ENCODE data around the gene DACH1.

DACH1 gene

DNA sequence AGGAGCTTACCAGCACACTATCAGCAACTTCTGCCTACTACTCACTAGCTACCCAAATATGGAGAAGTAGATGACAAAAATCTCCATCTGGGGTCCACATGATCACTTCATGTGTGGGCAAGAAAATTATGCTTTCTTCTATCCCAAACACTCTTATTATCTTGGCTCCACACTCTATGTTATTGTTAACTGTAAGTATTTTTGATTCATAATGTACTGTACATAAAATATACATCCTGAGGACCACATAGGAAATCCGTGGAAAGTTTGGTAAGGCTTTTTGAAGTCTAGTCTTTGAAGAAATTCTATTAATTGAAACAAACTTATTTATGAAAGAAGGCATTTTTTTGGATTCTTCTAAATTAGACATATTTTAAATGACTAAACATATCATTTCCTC lies 378.8 kb downstream of the DACH1 start:
- DNase-seq (ENCODE audit: low spot score), result no peak

DNA sequence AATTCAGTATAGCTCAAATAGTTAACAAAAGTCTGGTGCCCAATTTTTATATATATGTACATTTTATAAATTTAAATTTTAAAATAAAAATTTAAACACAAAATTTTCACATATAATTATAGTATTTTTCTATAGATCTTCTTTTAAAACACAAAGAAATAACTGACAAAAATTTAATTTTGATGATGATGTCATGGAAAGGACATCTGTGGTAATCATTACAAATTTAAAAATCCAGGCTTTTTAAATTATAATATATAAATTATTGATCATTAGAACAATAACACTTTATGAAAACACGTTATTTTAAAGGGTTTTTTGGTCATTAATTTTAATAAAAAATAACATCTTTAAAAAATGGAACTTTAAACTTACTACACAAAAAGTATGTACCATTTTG lies 381.1 kb downstream of the DACH1 start:
- no peak for DNase-seq (ENCODE audit: low spot score)

DNA sequence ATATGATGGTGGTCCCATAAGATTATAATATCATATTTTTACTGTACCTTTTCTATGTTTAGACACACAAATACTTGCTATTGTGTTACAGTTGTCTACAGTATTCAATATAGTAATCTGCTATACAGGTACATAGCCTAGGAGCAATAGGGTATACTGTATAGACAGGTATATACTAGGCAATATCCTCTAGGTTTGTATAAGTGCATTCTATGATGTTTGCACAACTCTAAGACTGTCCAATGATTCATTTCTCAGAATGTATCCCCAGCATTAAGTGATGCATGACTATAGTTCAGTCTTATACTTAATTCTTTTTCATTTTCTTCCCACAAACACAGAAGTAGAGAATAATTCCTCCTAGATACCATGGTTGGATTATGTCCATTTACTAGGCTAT lies 383.3 kb downstream of the DACH1 start:
- DNase-seq (ENCODE audit: low spot score), result no peak

DNA sequence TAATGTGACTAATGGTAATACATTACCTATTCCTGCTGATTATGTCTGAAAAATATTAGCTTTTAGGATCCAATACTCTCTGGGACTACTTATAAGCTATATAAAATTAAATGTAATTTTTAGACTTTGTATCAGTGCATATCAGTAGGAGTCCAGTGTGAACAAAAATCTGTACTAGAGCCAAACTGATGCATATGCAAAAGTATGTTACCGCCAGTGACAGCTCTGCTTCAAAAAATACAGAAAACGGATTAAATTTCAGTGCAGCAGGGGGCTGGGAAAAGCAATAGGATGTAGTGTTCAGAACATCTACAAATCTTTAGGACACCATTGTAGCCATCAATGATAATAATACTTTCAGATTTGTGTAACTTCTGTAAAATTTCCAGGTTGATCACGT lies 385.5 kb downstream of the DACH1 start:
- no peak for DNase-seq (ENCODE audit: low spot score)

DNA sequence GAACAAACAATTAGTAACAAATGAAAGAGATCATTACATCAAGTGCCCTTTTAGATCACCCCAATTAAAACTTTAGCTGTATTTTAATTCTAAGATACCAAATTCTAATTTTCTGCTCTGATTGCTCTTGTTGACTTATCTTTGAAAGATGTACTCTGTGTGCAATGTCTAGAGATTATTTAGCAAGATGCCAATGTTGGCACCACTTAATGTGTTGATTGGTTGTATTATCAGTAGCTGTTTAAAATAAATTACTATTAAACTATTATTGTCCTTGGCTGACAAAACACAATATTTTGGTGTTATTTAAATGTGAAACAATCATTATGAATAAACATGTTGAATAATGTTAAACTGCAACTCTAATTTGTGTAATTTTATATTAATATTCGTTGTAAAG lies 386.0 kb downstream of the DACH1 start:
- DNase-seq (ENCODE audit: low spot score), result no peak

DNA sequence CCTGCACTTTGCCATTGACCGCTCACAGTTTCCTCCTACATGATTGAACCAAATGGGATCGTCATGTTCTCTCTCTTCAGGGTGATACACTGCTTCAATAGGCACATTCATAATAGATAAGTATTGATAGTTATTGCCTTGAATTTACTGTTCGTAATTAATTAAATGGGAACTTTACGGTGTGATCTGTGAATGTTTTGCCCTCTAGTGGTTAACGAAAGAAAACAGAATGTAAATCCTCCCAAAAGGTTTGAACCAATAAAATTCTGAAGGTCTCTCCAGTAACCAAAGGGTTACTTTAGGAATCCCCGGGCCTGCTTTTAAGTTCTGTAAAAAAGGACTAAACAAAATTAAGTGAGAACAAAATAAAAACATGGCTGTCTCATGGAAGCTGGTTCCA lies 389.3 kb downstream of the DACH1 start:
- peak; percentile 35 for DNase-seq (ENCODE audit: low spot score)

DNA sequence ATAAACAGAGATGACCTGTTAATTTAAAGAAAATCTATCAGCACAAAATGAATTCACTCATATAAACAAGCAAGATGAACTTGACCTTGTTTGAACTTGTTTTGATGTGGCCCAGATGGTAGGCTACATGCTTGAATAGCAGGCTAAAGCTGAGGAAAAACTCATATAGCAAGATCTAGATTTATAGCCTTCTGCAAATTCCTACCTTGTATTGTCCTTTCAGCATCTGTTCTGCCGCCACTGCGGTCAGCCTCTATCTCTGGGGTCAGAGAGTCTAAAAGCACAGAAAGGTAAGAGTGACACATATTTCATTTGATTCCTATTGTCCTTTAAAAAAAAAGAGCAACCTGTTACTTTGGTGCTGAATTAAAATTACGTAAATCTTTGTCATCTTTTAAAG lies 392.1 kb downstream of the DACH1 start:
- DNase-seq (ENCODE audit: low spot score), result no peak

DNA sequence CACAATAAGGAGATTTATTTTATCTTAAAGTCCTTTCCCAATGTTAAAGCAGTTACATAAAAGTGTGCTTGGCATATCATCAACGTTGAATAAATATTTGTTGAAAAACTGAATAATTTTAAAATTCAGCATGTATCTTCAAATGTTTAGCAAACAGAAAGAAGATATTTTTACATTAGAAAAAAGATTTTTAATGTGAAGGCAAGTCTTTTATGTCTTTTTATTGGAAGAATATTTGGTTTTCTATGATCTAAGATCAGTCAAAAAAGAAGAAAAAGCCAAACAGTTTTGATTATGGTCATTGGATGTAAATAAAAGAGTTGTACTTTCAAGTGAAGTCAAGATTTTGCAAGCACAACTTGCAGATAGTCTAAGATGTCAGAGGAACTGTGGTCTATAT lies 397.4 kb downstream of the DACH1 start:
- DNase-seq (ENCODE audit: low spot score), result no peak

DNA sequence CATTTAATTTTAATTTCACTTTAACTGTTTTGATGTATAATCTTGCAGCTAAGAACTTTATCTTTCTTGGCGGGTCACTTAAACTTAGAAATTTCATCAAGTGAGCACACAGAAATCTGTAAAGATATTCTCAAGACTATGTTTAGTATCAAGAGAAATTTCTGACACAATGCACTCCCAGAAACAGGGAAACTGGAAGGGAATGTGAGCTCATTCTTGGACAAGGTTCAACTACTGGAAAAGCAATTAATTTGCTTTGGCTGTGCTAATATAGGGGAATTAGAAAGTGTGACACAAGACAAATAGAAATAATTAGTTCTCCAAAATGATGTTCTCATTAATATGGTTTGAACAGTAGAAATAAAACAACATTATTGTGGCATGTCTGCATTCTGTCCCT lies 402.3 kb downstream of the DACH1 start:
- no peak for DNase-seq (ENCODE audit: low spot score)

DNA sequence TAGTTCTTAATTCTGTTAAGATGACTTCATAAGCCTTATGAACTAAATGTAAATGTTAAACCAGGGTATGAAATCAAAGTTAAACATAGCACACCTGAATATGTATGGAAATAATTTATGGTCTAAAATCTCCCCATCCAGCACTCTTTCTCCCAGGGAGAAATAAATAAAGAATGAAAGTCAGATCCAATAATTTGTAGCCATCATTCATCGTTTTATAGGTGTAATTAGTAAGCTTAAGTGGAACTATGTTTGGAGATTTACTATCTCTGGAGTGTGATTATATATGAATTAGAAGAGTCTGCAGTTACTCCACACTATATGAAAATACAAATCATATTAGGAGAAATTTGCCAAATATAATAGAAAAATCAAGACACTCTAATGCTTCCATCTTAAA lies 405.1 kb downstream of the DACH1 start:
- no peak for DNase-seq (ENCODE audit: low spot score)

DNA sequence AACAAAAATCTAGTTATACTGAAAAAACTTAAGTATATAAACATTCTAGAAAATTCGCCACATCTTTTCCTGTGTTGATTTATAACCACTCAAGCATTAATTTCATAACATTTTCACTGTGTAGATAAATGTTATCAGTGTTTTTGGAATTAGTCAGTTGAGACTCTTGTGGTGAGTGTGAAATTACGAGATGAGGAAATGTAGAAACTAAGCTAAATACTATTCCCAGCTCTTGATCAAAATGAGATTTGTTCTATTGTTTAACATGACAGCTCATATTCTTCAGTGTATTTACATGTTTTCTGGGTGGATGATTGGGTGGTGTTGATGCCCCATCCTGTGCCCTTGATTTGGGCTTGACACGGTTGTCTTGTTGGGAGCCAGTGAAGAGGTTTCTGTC lies 406.8 kb downstream of the DACH1 start:
- DNase-seq (ENCODE audit: low spot score), result no peak

DNA sequence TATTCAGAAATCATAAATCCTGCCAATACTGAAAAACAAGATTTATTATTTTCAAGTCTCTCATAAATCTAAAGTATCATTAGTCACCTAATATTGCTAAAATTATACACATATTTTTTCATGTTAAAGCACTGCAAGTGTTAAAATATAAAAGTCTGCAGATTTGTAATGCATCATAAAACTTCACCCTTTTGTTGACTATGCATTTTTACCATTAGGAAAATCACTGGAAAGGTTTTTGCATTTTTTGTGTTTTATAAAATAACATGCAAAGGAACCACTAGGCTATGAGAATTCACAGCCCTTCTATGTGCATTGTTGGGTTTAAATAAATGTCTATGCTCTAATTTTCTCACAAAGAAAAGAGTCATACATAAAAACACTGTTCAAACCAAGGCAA lies 407.3 kb downstream of the DACH1 start:
- no peak for DNase-seq (ENCODE audit: low spot score)

DNA sequence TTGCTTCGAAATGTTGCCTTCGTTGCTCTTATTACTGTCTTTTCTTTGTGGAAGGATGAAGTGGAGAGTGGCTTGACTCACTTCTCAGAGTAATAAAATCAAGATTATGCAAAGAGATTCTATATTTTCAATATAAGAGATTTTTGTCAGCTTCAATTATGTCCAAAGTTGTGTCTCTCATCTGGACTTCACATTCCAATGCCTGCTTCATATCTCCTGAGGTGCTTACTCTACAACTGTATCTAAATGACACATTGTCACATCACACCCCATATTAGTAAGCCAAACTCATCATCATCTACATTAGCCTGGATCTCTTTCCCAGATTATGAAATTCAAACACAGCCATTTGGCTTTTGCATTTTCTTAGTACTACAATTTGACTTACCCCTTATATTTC lies 409.4 kb downstream of the DACH1 start:
- DNase-seq (ENCODE audit: low spot score), result no peak

DNA sequence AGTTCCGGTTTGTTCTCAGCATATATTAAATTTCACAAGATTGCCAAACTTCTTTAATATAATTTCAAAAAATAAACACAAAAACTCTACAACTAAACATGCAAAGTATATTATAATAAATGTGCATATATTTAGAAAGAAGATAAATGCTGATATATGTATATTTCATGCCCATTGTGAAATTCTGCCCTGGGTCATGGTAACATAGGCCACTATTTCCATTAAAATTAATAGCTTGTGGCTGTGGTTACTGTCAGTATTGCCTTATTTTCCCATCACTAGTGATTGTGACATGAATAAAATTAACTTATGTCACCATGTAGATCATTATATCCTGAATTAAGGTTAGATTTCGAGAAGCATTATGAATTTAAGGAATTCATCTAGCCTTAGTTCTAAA lies 410.9 kb downstream of the DACH1 start:
- DNase-seq (ENCODE audit: low spot score), result no peak

DNA sequence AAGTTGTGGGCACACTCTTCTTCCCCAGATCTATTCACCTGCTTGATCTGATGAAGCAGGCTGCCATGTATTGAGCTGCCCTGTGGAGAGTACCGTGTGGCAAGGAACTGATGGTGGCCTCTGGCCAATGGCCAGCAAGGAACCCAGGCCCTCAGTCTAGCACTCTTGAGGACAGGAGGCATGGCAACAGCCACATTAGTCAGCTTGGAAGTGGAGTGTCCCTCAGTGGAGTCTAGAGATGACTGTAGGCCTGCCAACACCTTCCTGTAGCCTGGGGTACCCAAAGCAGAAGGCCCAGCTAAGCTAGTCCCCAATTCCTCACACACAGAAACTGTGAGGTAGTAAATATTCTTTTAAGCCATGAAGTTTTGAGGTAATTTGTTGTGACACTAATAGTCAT lies 412.5 kb downstream of the DACH1 start:
- no peak for DNase-seq (ENCODE audit: low spot score)

DNA sequence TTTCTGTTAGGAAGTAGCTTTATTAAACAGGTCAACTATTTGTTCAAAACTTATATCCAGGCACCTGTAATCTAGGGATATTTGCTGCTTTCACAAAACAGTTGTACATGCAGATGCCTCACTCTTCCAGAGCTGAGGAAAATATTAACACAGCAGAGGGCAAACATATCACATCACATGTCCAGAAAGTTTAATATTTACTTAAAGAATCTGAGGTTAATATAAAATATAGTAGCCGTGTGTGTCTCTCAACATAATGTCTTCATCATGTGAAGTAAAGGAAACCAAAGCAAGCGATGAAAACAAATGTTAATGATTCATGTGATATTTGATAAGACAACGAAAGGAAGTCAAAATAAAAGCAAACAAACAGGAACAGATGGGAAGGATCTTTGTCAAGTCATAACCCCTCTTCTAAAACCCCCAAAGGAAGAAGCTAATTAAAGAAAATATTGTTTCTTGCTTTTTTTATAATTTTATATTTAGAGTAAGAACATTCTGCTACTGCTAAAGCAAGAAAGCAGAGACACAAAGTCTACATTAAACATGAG lies 418.8 kb downstream of the DACH1 start:
- no peak for DNase-seq (ENCODE audit: low spot score)

DNA sequence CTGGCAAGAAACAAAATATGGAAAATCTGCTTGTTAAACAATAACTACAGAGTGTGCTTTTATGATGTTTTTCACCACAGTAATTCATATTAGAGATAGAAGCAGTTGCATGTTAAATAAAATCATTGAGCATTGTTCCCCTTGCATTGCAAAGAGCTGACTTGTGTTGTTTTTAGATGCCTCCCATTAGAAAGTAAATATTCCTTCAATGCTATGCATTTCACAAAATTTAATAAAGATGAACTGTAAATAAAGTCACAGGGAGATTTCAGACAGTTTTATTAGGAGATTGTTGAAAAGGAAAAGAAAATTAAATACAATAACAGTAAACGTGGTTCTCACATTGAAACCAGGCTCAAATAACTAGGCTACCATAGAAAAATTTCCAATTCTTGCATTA lies 429.3 kb downstream of the DACH1 start:
- no peak for DNase-seq (ENCODE audit: low spot score)

DNA sequence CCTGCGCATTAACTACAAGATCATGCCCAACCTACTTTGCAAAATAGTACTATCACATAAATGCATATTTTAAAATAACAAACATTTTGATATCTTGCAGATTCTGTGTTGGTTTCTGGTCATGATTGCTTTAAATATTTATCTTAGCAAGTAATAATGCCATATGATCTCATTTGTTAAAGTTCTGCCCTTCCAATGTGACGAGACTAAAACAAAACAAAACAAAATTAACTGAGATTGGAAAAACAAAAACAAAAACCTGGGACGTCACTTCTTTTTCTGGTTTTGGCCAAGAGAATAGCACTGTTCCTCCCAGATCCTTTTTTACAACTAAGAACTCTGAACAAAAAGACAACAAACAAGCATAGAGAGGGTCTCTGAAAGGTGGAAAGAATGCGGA lies 436.3 kb downstream of the DACH1 start:
- no peak for DNase-seq (ENCODE audit: low spot score)

DNA sequence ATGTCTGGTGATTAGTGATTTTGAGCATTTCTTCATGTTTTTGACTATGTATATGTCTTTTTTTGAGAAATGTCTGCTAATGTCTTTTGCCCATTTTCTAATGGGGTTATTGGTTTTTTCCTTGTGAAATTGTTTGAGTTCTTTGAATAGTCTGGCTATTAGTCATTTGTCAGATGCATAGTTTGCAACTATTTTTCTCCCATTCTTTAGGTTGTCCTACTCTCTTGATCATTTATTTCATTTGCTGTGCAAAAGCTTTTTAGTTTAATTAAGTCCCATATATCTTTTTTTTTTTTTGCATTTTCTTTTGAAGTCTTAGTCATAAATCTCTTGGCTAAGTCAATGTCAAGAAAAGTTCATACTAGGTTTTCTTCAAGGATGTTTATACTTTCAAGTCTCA lies 449.8 kb downstream of the DACH1 start:
- DNase-seq (ENCODE audit: low spot score), result no peak

DNA sequence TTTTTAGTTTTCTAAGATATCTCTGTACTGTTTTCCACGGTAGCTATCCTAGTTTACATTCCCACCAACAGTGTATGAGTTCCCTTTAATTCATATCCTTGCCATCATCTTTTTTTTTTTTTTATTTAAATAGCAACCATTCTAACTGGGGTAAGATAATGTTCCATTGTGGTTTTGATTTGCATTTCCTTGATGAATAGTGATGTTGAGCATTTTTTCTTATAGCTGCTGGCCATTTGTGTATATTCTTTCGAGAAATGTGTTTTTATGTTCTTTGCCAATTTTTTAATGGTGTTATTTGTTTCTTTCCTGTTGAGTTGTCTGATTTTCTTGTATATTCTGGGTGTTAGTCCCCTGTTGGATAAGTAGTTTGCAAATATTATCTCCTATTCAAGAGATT lies 454.8 kb downstream of the DACH1 start:
- no peak for DNase-seq (ENCODE audit: low spot score)

DNA sequence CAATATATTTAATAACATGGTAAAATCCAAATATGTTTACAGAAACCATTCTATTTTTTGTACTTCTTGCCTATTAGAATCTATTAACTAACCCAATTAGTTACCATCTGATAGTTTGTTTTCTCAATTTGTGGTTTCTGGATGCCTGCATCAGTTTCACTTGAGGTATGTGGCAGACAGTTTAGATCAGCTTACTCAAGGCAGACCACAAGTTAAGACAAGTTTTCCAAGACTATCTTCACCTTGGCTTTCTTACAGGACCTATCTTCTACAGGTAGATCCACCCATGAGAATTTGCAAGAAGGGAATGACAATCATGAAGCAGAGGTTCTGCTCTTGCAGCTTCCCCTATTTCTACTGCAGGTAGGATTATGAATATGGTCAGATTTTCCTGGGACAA lies 458.6 kb downstream of the DACH1 start:
- no peak for DNase-seq (ENCODE audit: low spot score)

DNA sequence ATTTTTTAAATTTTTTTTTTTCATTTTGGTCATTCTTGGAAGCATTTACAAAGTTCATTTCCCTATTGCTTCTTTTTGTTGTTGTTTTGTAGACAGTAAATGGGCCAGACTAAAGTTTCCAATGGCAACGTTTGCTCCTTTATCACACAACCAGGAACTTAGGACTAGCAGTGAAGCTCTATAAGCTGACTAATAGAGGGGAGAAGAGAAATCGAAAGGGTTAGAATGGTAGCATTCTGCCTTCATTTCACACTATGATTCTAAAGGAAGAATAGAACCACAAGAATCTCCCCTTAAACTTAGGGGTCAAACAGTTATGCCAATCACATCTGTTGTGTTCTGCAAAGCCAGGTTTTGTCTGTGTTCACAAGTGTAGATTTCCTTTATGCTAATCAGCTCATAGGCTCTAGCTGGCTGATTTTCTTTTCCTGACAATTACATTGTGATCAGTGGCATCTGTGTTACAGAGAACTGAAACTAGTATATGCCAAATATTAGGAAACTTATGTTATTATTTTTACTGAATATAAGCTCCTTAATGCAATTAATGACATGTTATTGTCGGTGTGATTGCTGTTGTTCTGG lies 467.3 kb downstream of the DACH1 start:
- no peak for DNase-seq (ENCODE audit: low spot score)

DNA sequence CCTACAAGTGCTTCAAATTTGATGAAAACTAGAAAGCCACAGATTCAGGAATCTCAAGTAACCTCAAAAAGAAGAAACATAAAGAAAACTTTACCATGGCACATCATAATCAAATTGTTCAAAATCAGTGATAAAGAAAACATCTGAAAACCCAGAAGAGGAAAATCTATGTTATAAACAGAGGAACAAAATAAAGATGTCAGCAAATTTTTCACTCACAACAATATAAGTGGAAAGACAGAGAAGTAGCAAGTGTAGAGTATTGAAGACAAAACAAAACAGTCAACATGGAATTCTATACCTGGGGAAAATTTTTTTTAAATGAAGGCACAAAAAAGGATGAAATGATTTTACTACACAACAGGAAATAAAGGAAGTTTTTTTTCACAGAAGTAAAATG lies 470.9 kb downstream of the DACH1 start:
- no peak for DNase-seq (ENCODE audit: low spot score)

DNA sequence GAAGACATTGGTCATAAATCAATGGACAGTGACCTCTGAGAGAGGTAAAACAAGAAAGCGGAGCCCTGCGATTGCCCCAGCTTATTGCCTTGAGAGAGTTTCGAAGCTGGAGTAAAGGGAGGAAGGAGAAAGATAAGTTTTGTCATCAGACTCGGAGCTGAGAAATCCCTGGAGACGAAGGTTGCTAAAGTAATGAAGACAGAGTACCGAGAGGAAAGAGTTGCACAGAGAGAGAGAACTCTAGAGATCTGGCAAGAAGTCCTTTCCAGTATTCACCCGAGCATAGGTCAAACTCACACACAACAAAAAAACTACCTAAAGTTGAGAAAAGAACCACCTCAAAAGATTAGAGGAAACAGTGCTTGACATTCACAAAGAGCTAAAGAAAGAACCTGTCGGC lies 472.0 kb downstream of the DACH1 start:
- no peak for DNase-seq (ENCODE audit: low spot score)

DNA sequence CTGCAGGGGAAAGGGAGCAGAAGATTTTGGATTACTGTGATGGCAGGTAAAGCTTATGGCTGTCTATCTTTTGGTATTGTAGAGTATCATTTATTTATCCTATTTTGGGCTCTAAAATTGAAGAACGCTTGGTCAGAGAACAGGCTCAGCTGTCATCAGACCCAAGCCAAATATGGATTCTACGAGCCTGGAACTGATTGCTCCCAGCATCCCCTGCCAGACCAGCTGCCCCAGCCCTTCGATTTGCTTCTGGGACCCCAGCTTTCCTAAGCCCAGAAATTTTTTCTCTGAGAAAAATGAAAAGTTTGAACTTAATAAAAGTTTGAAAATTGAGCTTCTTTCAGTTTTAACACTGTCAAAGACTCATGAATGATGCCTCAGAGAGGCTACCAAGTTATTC lies 472.8 kb downstream of the DACH1 start:
- DNase-seq (ENCODE audit: low spot score), result no peak
